Gastroesophageal sphincter (tissue), 4 donors: Measurements from ENCODE around the gene DAPK1. TPM values are rescaled to one million over a fixed set of nuclear protein-coding genes. Genes with fewer than 3 reads are reported as not detected.
"Not testable (repeated sequence)": the region's sequence is repeated elsewhere in the genome, so short reads cannot be mapped to it uniquely, and the experiment has no call there.

Experiments
- ATAC-seq: fragments of 150-250 bp; one replicate; pipeline ENCODE4 v1.9.1; 2016; ENCODE audit warnings: mild to moderate bottlenecking, moderate library complexity
- H3K27ac ChIP-seq, 4 donors: fragments of 200-600 bp; sonication (generic) in 3 of 4; 1 replicate in 3 of 4; 2 replicates in 1 of 4; pipeline ENCODE4 v1.5.1; 2016 to 2019
- H3K27me3 ChIP-seq: fragments of 200-600 bp; sonication (generic); one replicate; pipeline ENCODE4 v1.5.1; 2019
- H3K36me3 ChIP-seq, 2 donors: fragments of 200-600 bp; sonication (generic); one replicate each; pipeline ENCODE4 v1.5.1; 2019; ENCODE audit warnings: control low read depth in 1 of 2
- H3K4me1 ChIP-seq, 3 donors: fragments of 200-600 bp; sonication (generic); 1 replicate in 2 of 3; 2 replicates in 1 of 3; pipeline ENCODE4 v1.5.1; 2016 to 2019; ENCODE audit warnings: control low read depth in 2 of 3
- H3K4me3 ChIP-seq, 2 donors: fragments of 200-600 bp; sonication (generic); one replicate each; pipeline ENCODE4 v1.5.1; 2019; ENCODE audit warnings: mild to moderate bottlenecking in 1 of 2, moderate library complexity in 1 of 2
- H3K9me3 ChIP-seq, 3 donors: fragments of 200-600 bp; sonication (generic); one replicate each; pipeline ENCODE4 v1.5.1; 2017 to 2019; ENCODE audit warnings: control low read depth in 2 of 3
- CTCF ChIP-seq, 4 experiments: fragments of 200-600 bp in 2 of 4; fragments of 450-650 bp in 2 of 4; sonication (generic) in 1 of 4; IDR thresholded peaks; one replicate each; pipeline ENCODE4 v1.5.1; 2017 to 2019; ENCODE audit warnings: antibody characterized with exemption in 4 of 4, mild to moderate bottlenecking in 2 of 4, moderate library complexity in 2 of 4
- EP300 ChIP-seq: sonication (generic); formaldehyde crosslinking; IDR thresholded peaks from one replicate; pipeline ENCODE4 v1.6.1; 2017; ENCODE audit warnings: antibody characterized with exemption, mild to moderate bottlenecking
- POLR2A ChIP-seq, 2 donors: fragments of 450-650 bp; IDR thresholded peaks; one replicate each; pipeline ENCODE4 v1.6.1; 2017; ENCODE audit warnings: antibody characterized with exemption in 2 of 2, mild to moderate bottlenecking in 2 of 2, moderate library complexity in 1 of 2
- POLR2AphosphoS5 ChIP-seq: sonication (generic); formaldehyde crosslinking; IDR thresholded peaks from one replicate; pipeline ENCODE4 v1.6.1; 2017; ENCODE audit warnings: antibody characterized with exemption
- WGBS, 2 donors: methylation state at CpG; one replicate each; pipeline ENCODE4 v1.1.5; 2018; ENCODE audit warnings: low coverage in 1 of 2; 5-methylcytosine and 5-hydroxymethylcytosine counted together
- total RNA-seq, 4 donors: library from RNA; depleted of rRNA; stranded (reverse); fragments of >200 nt; gene quantifications; one replicate each; pipeline ENCODE4 v1.1.0, GENCODE V29; 2016

Gene DAPK1
- total RNA-seq, 4 donors from 2014 or later = 52.3 to 119 (median 75.3) TPM

GRCh38 chr9:87739546-87739945 is 241.9 kb downstream of the DAPK1 start:
- ATAC-seq = no peak
- no peak for TF ChIP-seq EP300
- TF ChIP-seq CTCF (IDR thresholded peaks at IDR 0.05) = no peak
- no peaks in the 10 kb centered on the region for H3K36me3 ChIP-seq
- 79 to 90% methylated on average over 3 of the region's 3 CpGs for WGBS, 2 donors
- no peak overlapping the region for H3K4me3 ChIP-seq
- H3K27ac ChIP-seq = no peak overlapping the region
- peaks cover 0 to 13% (median 0%) of the 10 kb centered on the region in 3 donors for H3K9me3 ChIP-seq
- no peaks in the 10 kb centered on the region for H3K4me1 ChIP-seq
- H3K27me3 ChIP-seq = peaks cover 24% of the 10 kb centered on the region

- peaks cover 20% of the 10 kb centered on the region for H3K27me3 ChIP-seq
- WGBS, 2 donors = 65 to 72% methylated on average over 3 of the region's 3 CpGs
- ATAC-seq = no peak
- no peaks in the 10 kb centered on the region for H3K4me1 ChIP-seq
- peaks cover 0 to 13% (median 0%) of the 10 kb centered on the region in 3 donors for H3K9me3 ChIP-seq
- H3K4me3 ChIP-seq = no peak overlapping the region
- H3K27ac ChIP-seq = no peak overlapping the region
- H3K36me3 ChIP-seq = no peaks in the 10 kb centered on the region
- TF ChIP-seq POLR2AphosphoS5 = no peak
- TF ChIP-seq CTCF (IDR thresholded peaks at IDR 0.05) = no peak
- no peak for TF ChIP-seq POLR2A (IDR thresholded peaks at IDR 0.05)
- TF ChIP-seq EP300 = no peak
Measured at GRCh38 chr9:87740209-87740608, 242.5 kb downstream of the DAPK1 start.

GRCh38 chr9:87741326-87741725 is 243.7 kb downstream of the DAPK1 start:
- WGBS, 2 donors = 15 to 24% methylated on average over 4 of the region's 4 CpGs
- peaks cover 0 to 13% (median 0%) of the 10 kb centered on the region in 3 donors for H3K9me3 ChIP-seq
- no peaks in the 10 kb centered on the region for H3K36me3 ChIP-seq
- H3K27ac ChIP-seq = no peak overlapping the region
- ATAC-seq = no peak
- H3K4me3 ChIP-seq = no peak overlapping the region
- TF ChIP-seq EP300 (no peak), CTCF (IDR thresholded peaks at IDR 0.05) (no peak), POLR2A (IDR thresholded peaks at IDR 0.05) (no peak), POLR2AphosphoS5 (no peak)
- peaks cover 10% of the 10 kb centered on the region for H3K27me3 ChIP-seq
- no peaks in the 10 kb centered on the region for H3K4me1 ChIP-seq

- peaks cover 9% of the 10 kb centered on the region for H3K27me3 ChIP-seq
- H3K27ac ChIP-seq = no peak overlapping the region
- H3K9me3 ChIP-seq = peaks cover 0 to 13% (median 0%) of the 10 kb centered on the region in 3 donors
- 13 to 31% methylated on average over 5 of the region's 5 CpGs for WGBS, 2 donors
- no peaks in the 10 kb centered on the region for H3K4me1 ChIP-seq
- no peak for ATAC-seq
- no peaks in the 10 kb centered on the region for H3K36me3 ChIP-seq
- H3K4me3 ChIP-seq = no peak overlapping the region
- no peak for TF ChIP-seq POLR2AphosphoS5
- TF ChIP-seq CTCF (IDR thresholded peaks at IDR 0.05) = no peak
- TF ChIP-seq EP300 = no peak
- no peak for TF ChIP-seq POLR2A (IDR thresholded peaks at IDR 0.05)
Measured at GRCh38 chr9:87741891-87742290, 244.2 kb downstream of the DAPK1 start.

- Histone ChIP-seq H3K36me3 (no peaks in the 10 kb centered on the region), H3K27me3 (peaks cover 10% of the 10 kb centered on the region), H3K27ac (no peak overlapping the region), H3K9me3 (peaks cover 0 to 13% (median 0%) of the 10 kb centered on the region in 3 donors), H3K4me3 (no peak overlapping the region), H3K4me1 (no peaks in the 10 kb centered on the region)
- no peak for ATAC-seq
- TF ChIP-seq CTCF (IDR thresholded peaks at IDR 0.05) = no peak
- TF ChIP-seq EP300 = no peak
- TF ChIP-seq POLR2AphosphoS5 = no peak
- no peak for TF ChIP-seq POLR2A (IDR thresholded peaks at IDR 0.05)
- 78 to 86% methylated on average over 3 of the region's 3 CpGs for WGBS, 2 donors
Measured at GRCh38 chr9:87742813-87743428, 245.3 kb downstream of the DAPK1 start.

- not testable (repeated sequence) for H3K4me3 ChIP-seq, H3K4me1 ChIP-seq, ATAC-seq, H3K27me3 ChIP-seq, H3K36me3 ChIP-seq, H3K27ac ChIP-seq
- peaks cover 0 to 13% (median 0%) of the 10 kb centered on the region in 3 donors for H3K9me3 ChIP-seq
- WGBS, 2 donors = 87 to 100% methylated on average over 1 to 5 of the region's 7 CpGs
Measured at GRCh38 chr9:87744247-87744646, 246.6 kb downstream of the DAPK1 start.
